GM12872 (cell line): ENCODE data around the gene C11orf58.

Experiments used
- CTCF ChIP-seq: IDR thresholded peaks from 3 replicates; pipeline ENCODE4 v1.5.1; 2011; ENCODE audit warnings: low read depth, mild to moderate bottlenecking, low read length, moderate library complexity; ENCODE audit not compliant: insufficient read depth

Gene C11orf58

GRCh38 chr11:16793009-16793408 is 54.6 kb downstream of the C11orf58 start:
- no peak for TF ChIP-seq CTCF

DNA sequence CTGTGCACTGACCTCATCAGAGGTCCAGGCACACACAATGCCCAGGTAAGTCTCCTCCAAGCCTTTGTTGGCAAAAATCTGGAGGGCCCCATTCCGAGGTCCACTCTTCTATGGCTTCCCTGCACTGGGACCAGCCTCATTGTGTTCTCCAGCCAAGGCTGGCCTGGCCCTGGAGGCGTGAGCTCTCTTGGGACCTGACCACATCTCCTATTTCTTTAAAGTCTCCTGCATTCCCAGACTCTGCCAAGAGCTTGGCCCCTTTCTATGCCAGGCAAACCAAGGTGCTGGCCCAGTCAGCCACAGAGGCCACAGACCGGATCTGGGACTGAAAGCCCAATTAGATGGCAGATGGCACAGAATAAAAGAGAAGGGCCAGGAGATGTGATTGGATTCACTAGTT is 55.1 kb downstream of the C11orf58 start:
- TF ChIP-seq CTCF = no peak

- TF ChIP-seq CTCF = no peak
Observed at GRCh38 chr11:16794047-16794818, 55.8 kb downstream of the C11orf58 start.

DNA sequence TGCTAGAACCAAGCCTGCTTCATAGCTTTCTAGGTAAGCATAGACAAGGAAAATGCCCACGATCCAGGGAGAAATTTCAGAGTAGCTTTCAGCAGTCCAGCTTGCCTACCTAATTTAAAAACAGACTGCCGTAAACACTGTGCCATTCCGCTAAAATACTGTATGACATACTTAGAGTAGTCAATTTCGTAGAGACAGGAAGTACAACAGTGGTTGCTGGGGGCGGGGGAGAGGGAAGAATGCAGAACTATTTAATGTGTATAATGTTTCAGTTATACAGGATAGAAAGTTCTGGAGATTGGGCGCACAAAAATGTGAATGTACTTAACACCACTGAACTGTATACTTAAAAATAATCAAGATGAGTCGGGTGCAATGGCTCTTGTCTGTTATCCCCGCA is 56.7 kb downstream of the C11orf58 start:
- TF ChIP-seq CTCF = no peak

- TF ChIP-seq CTCF = no peak
Observed at GRCh38 chr11:16796311-16796710, 57.9 kb downstream of the C11orf58 start.

DNA sequence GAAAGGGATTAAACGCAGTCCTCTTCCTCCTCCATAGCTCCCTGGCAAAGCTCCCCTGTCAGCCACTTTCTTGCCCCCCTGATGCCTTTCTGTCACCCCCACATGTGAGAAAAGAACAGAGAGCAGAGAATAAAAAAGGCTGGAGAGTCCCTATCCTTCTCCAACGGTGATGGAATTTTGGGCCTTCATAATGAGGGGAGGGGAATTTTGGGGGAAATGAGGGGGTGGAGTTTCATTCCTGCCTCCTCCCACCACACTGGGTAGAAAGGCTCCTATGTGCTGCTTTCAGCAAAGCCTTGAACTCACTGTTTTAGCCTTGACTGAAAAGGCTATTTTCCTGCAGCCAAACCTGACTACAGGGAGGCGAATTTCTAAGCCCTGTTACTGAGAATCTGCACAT is 59.3 kb downstream of the C11orf58 start:
- no peak for TF ChIP-seq CTCF

GRCh38 chr11:16799221-16799620 is 60.8 kb downstream of the C11orf58 start:
- no peak for TF ChIP-seq CTCF
